HG03442 (cell line): ENCODE measurements around the gene AOC3.

Experiments used
- ATAC-seq: cut with Tn5 transposase; IDR thresholded peaks from one replicate; pipeline ENCODE4 v1.9.1; 2021; ENCODE audit warnings: mild to moderate bottlenecking, moderate library complexity; ENCODE audit not compliant: unreplicated experiment

Gene AOC3, protein sequence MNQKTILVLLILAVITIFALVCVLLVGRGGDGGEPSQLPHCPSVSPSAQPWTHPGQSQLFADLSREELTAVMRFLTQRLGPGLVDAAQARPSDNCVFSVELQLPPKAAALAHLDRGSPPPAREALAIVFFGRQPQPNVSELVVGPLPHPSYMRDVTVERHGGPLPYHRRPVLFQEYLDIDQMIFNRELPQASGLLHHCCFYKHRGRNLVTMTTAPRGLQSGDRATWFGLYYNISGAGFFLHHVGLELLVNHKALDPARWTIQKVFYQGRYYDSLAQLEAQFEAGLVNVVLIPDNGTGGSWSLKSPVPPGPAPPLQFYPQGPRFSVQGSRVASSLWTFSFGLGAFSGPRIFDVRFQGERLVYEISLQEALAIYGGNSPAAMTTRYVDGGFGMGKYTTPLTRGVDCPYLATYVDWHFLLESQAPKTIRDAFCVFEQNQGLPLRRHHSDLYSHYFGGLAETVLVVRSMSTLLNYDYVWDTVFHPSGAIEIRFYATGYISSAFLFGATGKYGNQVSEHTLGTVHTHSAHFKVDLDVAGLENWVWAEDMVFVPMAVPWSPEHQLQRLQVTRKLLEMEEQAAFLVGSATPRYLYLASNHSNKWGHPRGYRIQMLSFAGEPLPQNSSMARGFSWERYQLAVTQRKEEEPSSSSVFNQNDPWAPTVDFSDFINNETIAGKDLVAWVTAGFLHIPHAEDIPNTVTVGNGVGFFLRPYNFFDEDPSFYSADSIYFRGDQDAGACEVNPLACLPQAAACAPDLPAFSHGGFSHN

DNA sequence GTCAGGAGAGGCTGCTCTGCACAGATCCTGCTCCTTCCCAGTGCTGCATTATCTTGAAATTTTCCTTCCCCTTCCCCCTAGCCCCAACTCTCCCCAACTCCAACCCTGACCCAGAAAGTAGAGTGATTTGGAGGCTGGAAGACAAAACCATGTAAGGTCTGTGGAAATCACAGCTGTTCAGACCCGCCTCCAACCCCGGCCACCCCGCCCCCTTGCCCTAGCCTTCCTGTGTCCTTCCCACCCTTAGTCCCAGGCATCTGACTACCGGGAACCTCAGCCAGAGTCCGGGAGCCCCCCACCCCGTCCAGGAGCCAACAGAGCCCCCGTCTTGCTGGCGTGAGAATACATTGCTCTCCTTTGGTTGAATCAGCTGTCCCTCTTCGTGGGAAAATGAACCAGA lies at the start of gene AOC3:
AOC3 (plus strand) TSS at position 246 of the 400 bp plus-strand sequence; CDS start at position 391, 145 bp downstream.
- no peak for ATAC-seq

DNA sequence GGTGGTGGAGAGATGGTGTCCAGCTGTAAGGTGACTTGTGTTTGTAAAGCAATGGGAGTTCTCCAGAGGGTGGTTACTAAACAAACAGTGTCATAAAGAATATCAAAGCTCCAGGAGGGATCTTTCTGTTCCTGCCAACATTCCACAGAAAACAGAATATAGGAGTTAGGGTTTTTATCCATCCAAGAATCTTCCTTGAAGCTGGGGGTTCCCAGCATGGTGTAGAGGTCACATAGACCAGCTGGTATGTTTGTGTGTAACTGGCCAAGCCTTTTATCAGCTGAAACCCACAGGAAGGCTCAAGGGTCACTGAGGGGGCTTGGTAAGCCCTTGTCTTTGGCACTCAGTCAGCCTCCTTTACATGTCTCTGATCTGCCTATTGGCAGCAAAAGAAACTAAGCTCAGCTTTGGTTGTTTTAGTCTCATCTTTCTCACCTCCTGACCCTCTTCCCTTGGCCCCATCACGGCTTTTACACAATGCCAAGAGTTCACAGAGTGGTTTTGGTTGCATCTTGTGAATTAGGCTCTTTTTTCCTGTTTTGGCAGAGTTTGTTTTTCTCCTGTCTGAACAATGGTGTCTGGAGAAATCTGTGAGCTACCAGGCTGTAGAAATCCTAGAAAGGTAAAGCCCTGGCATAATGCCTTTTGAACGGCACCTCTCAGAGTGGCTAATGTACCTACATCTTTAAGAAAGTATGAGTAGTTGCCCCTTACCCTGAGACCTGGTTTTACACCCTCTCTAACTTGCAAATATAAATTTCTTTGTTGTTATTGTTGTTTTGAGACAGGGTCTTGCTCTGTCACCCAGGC lies 47.7 kb upstream of the AOC3 start:
- no peak for ATAC-seq

DNA sequence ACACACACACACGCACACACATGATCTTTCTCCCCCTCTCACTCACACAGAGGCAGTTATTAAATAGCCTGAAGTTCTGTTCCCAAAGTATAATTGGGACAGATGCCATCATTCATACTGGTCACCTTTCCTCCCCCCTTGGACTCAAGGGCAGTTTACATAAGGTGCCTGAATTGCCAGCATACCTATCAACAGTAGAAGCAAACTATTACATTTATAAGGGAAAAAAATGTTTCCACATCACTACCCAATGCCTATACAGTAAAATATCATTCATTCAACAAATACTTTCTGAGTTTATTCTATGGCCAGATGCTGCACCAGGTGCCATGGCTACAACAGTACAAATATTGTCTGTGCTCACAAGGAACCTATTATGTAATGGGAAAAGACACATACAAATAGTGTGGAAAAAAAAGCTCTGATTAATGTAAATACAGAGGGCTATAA lies 46.1 kb upstream of the AOC3 start:
- ATAC-seq, result no peak

DNA sequence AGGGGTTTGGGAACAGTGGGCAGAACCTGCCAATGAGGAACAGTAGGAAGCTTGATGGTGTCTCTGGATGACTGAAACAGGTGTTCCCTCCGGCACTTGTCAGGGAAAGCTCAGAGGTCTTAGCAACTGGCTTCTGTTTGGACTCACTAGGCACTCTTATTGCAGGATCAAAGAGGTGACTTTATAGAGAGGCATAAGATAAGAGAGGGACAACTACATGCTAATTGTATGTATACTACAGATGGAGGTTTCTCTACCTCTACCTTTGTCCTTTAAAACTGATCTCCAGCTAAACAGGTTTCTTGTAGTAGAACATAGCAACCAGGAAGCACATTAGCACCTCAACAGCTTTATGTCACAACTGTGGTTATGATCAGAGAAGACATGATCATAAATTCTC lies 44.8 kb upstream of the AOC3 start:
- no peak for ATAC-seq

DNA sequence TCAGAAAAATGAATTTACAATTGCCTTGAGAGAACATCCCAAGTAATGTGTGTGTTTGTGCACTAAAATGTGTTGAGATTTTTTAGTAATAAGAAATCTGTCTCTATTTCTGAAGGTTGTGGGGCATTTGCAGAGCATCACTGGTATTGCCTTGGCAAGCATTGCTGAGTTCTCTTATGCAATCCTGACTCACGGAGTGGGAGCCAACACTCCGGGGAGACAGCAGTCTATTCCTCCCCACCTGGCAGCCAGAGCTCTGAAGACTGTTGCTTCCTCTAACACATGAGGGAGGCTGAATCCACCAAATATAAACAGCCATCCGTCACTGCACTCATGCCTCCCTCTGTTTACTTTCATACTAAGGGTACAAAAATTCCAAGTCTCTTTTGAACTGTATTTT lies 41.7 kb upstream of the AOC3 start:
- no peak for ATAC-seq

DNA sequence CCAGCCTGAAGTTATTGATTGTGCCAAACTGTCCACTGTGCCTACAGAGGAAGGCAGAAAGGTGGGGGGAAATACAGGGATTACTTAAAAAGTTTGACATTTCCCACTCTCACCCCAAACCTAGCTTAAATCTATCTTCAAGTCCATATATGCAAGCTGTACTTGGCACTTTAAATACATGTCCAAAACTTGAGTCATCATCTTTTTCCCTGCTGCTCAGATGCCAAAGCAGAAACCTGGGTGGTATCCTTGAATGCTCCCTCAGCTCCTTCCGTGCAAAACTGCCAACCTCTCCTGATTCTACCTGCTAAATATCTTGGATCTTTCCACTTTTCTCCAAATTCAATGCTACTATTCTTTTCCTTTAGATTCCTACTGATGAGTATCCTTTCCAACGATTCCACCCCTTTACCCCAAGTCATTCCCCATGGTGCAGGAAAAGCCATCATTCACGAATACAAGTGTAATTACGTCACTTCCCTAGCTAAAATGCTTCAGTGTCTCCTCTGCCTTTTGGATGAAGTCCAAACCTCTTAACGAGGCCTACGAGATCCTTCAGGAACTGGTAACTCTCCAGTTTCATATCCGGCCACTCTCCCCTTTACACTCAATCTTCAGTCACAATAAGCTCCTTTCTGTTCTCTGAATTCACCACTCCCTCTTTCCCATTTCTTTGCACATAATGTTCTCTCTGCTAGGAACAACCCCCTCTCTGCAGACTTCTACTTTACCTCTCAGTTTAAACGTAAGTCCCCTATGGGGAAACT lies 36.2 kb upstream of the AOC3 start:
- ATAC-seq, result no peak

DNA sequence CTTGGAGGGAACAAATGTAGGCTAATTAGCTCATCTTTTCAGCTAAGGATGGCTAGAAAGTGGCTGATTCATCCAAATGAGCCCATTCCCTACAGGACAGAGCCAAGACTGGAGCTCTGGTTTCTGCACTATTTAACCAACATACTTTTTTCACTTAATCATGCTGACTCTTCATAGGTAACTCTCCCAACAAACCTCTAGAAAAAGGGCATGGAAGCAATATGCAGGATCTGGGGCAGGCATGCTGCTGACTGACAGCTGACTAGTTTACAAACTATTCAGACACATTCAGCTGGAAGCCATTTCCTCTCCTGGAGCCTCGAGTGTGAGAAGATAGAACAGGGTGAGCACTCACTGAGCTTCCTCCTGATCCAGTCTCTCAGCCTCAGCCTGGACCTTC lies 33.1 kb upstream of the AOC3 start:
- no peak for ATAC-seq

DNA sequence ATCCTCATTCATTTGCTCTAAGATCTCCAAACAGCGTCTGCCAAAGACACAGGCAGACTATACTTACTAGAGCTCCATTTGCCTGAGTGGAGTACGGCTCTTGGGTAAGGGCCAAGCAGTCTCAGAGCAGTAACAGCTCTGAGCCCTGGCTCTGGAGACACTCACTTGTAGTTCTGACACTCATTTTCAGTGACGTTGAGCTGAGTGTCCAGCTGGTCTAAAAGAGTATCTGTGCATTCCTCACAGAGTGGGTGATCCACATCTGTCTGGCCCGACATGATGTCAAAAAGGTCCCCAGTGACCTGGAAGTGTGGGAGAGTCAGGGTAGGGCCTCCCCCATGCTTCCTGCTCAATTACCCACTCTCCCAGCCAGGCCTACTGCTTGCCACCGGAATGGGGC lies 32.6 kb upstream of the AOC3 start:
- ATAC-seq, result no peak

DNA sequence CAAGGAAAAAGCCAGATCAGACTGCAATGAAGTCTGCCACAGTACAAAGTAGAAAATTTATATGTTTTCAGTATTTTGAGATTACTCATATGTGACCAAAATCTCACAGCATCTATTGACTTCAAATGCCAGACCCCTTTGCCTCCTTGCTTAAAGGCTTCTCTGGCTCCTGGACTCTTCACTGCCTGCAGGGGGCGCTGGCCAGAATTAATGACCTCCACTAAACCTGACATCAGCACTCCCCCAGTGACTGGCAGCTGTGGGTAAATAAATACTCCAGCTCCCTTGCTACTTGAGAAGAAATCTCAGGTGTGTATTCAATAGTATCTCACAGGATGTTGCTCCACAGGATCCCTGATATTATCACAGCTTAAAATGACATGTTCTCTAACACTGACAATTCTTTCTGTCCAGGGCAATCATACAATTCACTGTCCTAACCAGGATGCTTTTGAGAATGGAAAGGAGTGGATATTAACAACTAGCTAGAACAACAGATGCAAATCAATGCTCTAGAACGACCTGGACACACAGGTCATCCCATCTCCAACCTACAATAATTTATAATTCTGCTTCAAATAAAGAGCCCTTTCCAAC lies 31.0 kb upstream of the AOC3 start:
- no peak for ATAC-seq

DNA sequence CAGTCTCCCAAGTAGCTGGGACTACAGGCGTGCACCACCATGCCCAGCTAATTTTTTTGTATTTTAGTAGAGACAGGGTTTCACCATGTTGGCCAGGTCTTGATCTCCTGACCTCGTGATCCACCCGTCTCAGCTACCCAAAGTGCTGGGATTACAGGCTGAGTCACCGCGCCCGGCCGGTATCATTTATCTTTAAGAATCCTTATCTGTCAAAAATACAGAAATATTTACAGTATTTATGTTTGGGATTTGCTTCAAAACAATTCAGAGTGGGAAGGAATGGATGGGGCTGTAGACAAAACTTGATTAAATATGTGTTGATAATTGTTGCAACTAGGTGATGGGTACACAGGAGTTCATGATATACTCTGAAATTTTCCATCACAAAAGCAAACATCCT lies 29.8 kb upstream of the AOC3 start:
- no peak for ATAC-seq

DNA sequence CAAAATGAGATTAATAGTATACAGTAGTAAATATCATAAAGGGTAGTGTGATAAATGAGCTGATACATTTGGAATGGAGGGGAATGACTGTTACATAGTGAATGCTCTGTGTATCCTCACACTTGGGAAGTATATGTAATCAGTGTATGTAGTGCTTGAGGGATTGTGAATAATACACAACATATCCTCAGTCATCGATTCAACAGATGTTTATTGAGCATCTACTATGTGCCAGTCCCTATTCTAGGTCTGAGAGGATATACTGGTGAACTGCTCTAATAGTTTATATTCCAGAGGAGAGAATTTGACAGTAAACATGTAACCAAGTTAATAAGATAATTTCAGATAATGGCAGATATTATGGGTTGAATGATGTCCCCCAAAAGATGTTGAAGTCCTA lies 23.5 kb upstream of the AOC3 start:
- no peak for ATAC-seq

DNA sequence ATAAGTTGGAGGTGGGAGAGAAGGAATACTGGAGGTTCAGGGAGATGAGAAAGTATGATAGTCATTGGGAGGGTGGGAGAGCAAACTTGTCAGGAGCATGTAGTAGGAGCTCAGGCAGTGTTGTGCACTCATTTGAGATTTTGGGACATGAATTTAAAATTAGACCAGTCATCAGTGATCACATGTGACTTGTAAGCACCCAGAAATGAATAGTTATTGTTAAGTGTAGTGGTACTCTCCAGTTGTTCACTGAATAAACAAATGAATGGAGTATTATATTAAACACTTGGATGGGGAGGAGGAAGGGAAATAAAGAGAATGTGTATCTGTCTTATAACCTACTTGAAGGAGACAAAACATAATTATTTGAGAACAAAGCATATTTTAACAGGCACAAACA lies 20.0 kb upstream of the AOC3 start:
- ATAC-seq, result no peak

DNA sequence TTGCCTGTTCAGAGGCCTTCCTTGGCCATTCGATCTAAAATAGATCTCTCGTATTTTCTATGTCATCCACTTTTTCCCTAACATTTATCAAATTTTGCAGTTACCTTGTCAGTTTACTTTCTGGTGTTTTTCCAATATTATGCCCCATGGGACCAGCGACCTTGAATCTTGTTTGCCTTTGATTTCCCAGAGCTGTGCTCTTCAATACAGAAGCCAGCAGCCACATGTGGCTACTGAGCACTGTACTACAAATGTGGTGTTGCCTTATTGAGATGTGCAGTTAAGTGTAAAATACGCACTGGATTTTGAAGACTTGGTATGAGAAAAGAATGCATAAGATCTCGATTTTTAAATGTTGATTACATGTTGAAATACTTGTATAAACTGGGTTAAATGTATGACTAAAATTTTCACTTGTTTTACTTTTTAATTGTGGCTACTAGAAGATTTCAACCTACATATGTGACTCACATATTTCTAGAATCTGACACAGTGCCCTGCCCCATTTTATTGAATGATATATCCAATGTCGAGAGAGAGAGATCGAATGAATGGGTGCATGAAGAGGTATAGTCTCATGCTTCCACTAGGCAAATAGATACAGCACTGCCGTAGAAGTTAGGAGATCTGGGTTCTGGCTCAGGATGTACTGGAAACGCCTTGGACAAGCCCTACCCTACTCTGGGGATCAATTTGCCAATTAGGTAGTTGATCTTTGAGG lies 18.6 kb upstream of the AOC3 start:
- no peak for ATAC-seq

DNA sequence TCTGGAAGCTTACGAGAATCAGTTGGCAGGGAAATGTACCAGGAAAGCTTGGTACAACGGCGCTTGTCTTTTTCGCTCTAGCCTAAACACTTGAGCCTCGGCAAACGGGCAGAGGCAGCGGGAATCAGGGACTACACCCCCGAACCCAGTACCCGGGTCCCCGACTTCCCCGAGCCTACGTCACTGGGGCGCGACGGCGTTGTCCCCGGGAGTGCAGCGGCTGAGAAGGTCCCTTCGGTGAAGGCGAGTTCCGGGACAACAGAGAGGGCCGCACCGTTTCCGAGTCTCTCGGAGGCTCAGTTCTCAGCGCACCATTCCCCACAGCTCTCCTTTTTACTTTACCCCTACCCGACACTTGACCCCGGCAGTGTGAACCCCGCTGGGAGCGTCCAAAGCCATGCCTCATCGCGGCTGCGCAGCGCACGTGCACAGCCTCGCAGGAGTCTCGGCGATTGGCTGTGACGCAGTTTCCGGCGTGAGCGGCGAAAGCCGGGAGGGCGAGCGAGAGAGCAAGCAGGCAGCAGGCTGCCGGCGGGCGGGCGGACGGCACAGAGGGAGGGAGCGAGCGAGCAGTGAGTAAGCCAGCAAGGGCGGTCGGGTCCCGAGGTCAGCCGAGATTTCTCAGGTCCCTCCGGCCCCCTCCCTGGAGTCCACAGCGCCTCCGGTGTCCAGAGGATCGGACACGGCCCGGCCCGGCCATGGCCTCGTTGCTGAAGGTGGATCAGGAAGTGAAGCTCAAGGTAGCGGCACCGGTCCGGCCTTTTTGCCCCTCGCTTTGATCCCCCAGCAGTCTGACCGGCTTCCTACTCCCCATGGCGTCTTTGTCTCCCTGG lies 17.8 kb upstream of the AOC3 start, which contains the start of gene PSME3:
PSME3 (plus strand) TSS at position 464 of the 833 bp plus-strand sequence; CDS start at position 699, 235 bp downstream.
- peak; percentile 85 for ATAC-seq

DNA sequence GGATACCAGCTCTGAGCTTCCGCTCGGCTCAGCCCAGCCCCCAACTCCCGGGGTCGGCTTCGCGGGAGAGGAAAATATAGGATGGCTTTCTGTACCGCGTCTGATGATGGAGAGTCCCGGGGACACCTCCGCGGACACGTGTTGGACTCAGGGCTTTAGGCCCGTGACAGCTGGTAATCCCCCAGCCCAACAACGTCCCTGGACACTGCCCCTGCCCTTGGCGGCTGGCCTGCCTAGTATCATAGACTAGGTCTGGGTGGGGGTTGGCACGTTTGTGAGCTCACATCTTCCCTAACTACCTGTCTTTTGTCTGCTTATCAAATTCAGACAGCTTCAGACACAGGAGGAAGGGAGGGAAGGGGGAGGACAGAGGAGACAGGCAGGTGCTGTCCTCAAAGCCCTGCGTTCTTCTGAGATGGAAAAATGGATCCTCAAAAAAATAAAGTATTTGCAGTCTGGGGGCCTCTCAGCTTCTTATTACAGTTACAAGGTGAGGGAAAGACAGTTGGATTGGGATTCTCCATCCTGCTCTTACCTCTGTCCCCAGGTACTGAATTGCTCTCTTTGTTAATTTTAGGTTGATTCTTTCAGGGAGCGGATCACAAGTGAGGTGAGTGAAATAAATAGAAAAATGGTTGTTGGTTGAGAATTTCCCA lies 17.1 kb upstream of the AOC3 start:
- no peak for ATAC-seq

DNA sequence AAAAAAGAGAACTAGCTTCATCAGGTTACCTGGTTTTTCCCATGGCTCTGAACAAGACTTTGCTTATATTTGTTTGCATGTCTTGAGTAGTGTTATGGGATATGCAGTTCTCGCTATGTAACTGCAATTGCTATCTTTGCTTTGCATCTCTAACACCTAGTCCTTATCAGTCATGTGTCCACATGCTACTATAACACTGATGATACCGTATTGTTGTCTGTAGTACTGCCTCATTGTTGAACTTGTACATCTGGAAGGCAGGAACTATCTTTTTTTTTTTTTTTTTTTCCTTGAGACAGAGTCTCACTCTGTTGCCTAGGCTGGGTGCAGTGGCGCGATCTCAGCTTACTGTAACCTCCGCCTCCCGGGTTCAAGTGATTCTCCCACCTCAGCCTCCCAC lies 15.3 kb upstream of the AOC3 start:
- no peak for ATAC-seq

DNA sequence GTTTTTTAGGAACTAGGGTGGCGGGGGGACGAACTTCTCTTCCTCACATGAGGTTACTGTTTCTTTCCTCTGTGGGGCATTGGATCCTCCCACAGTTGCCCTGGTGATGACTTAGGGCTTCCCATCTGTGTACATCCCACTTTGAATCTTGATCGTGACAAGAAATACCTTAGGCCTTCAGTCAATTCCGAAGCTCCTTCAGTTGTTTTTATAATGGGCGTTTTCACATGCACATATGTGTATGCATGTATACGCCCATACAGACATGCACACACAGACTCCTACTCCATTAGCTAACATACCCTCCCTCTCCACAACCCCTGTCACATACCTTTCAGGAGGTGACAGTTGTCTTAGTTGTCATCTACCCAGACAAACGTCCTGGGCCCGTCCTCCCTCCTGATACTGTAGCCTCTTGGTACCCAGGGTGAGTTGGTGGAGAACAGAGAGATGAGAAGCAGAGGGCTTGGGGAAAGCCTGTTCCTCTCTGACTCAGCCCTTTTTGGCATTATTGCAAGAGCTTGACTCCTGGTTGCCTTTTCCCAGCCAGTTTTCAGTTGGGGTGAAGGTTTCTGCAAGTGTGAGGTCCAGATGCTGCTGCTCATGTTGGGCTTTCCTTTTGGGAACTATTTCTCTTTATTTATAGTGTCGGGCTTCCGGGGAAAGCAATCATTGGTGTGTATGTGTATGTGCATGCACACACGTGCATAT lies 8.9 kb upstream of the AOC3 start:
- no peak for ATAC-seq
